Thoracic aorta (tissue), 2 donors: ENCODE data around the gene TFPI2. TPM values are rescaled to one million over a fixed set of nuclear protein-coding genes. Genes with fewer than 3 reads are reported as not detected.
A peak's percentile ranks its signal among the peaks of the same experiment; 100 is the strongest.

Experiments
- ATAC-seq: fragments of 150-250 bp; one replicate; pipeline ENCODE4 v1.8.0; 2017; ENCODE audit warnings: low read depth; ENCODE audit not compliant: insufficient number of reproducible peaks, low FRiP score
- DNase-seq: peaks from one replicate; pipeline ENCODE4 v3.0.0-alpha.2; 2020; ENCODE audit warnings: low spot score
- H3K27ac ChIP-seq, 2 donors: fragments of 200-600 bp; sonication (generic); 1 replicate in 1 of 2; 2 replicates in 1 of 2; pipeline ENCODE4 v1.5.1; 2016; ENCODE audit warnings: mild to moderate bottlenecking in 2 of 2, moderate library complexity in 2 of 2
- H3K27me3 ChIP-seq: fragments of 200-600 bp; sonication (generic); replicated peaks from 2 replicates; pipeline ENCODE4 v1.6.0; 2016; ENCODE audit warnings: mild to moderate bottlenecking; ENCODE audit not compliant: insufficient read depth
- H3K36me3 ChIP-seq: fragments of 200-600 bp; sonication (generic); one replicate; pipeline ENCODE4 v1.5.1; 2016
- H3K4me1 ChIP-seq, 2 donors: fragments of 200-600 bp; sonication (generic); 1 replicate in 1 of 2; 2 replicates in 1 of 2; pipeline versions ENCODE4 v1.5.1 to v1.6.0; 2016; ENCODE audit warnings: low read depth in 2 of 2, mild to moderate bottlenecking in 1 of 2; ENCODE audit not compliant: control insufficient read depth in 1 of 2
- H3K4me3 ChIP-seq: fragments of 200-600 bp; sonication (generic); 2 replicates; pipeline ENCODE4 v1.5.1; 2016; ENCODE audit warnings: mild to moderate bottlenecking
- H3K9me3 ChIP-seq: fragments of 200-600 bp; sonication (generic); 2 replicates; pipeline ENCODE4 v1.5.1; 2016
- total RNA-seq, 2 donors: library from RNA; depleted of rRNA; stranded (reverse); fragments of >200 nt; gene quantifications; one replicate each; pipeline versions ENCODE4 v1.1.0 to v1.2.3, GENCODE V29; 2016
- TF ChIP-seq, protein P1 (sequence below): fragments of 200-600 bp; sonication (generic); IDR thresholded peaks from one replicate; pipeline ENCODE4 v1.5.1; 2019; ENCODE audit warnings: antibody characterized with exemption

TFPI2 gene
- total RNA-seq, 2 donors from 2014 or later, result 19.8 to 23.7 TPM

GRCh38 chr7:93890041-93890463 is 501 bp downstream of the TFPI2 start:
- Histone ChIP-seq H3K9me3 (no peaks in the 10 kb centered on the region), H3K27me3 (no peaks in the 10 kb centered on the region), H3K4me3 (peak overlapping the region; percentile 85), H3K4me1 (no peaks in the 10 kb centered on the region), H3K27ac (no peak overlapping the region), H3K36me3 (no peaks in the 10 kb centered on the region)
- TF ChIP-seq, protein P1, sequence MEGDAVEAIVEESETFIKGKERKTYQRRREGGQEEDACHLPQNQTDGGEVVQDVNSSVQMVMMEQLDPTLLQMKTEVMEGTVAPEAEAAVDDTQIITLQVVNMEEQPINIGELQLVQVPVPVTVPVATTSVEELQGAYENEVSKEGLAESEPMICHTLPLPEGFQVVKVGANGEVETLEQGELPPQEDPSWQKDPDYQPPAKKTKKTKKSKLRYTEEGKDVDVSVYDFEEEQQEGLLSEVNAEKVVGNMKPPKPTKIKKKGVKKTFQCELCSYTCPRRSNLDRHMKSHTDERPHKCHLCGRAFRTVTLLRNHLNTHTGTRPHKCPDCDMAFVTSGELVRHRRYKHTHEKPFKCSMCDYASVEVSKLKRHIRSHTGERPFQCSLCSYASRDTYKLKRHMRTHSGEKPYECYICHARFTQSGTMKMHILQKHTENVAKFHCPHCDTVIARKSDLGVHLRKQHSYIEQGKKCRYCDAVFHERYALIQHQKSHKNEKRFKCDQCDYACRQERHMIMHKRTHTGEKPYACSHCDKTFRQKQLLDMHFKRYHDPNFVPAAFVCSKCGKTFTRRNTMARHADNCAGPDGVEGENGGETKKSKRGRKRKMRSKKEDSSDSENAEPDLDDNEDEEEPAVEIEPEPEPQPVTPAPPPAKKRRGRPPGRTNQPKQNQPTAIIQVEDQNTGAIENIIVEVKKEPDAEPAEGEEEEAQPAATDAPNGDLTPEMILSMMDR, result no peak
- DNase-seq, result no peak
- no peak for ATAC-seq

GRCh38 chr7:93889261-93889660 is 1.3 kb downstream of the TFPI2 start:
- Histone ChIP-seq H3K4me1 (no peaks in the 10 kb centered on the region), H3K27me3 (no peaks in the 10 kb centered on the region), H3K4me3 (no peak overlapping the region), H3K9me3 (no peaks in the 10 kb centered on the region), H3K36me3 (no peaks in the 10 kb centered on the region), H3K27ac (no peak overlapping the region)
- TF ChIP-seq, protein P1, result no peak
- ATAC-seq (no peak), DNase-seq (no peak)

GRCh38 chr7:93884541-93884940 is 6.0 kb downstream of the TFPI2 start:
- ATAC-seq (no peak), DNase-seq (no peak)
- Histone ChIP-seq H3K27me3 (no peaks in the 10 kb centered on the region), H3K4me3 (no peak overlapping the region), H3K4me1 (no peaks in the 10 kb centered on the region), H3K36me3 (no peaks in the 10 kb centered on the region), H3K9me3 (no peaks in the 10 kb centered on the region), H3K27ac (no peak overlapping the region)
- TF ChIP-seq, protein P1, result no peak

DNA sequence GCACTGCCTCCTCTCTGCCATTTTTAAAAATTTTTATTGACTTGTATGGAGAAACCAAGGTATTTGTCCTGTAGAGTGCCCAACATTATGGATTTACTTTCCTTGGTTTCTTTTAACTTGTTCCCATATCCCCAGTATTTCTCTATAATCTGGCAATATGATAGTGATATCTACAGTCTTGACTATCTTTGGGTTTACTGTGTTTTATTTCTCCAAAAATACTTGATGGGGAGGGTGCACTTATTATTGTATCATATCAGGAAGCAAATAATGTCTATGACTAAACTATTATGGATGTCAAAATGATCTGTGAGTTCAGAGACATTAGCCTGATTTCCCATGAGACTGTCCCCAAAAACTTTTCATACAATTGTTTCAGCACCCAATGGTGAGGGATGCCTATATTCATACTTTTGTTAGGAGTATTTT is 6.6 kb downstream of the TFPI2 start:
- Histone ChIP-seq H3K27ac (no peak overlapping the region), H3K36me3 (no peaks in the 10 kb centered on the region), H3K4me1 (no peaks in the 10 kb centered on the region), H3K9me3 (peaks cover 3% of the 10 kb centered on the region), H3K4me3 (no peak overlapping the region), H3K27me3 (no peaks in the 10 kb centered on the region)
- TF ChIP-seq, protein P1, result no peak
- no peak for DNase-seq
- ATAC-seq, result no peak

- no peak overlapping the region for H3K4me3 ChIP-seq
- ATAC-seq, result no peak
- no peak overlapping the region for H3K27ac ChIP-seq
- H3K36me3 ChIP-seq, result no peaks in the 10 kb centered on the region
- H3K27me3 ChIP-seq, result no peaks in the 10 kb centered on the region
- no peaks in the 10 kb centered on the region for H3K4me1 ChIP-seq
- peaks cover 3% of the 10 kb centered on the region for H3K9me3 ChIP-seq
- no peak for DNase-seq
- TF ChIP-seq, protein P1, result no peak
These were observed 7.3 kb downstream of the TFPI2 start for GRCh38 chr7:93883078-93883916.
